ENCODE results near the gene SLAMF7. TPM values are rescaled to one million over a fixed set of nuclear protein-coding genes. Genes with fewer than 3 reads are reported as not detected.

Gene SLAMF7
- total and polyA plus RNA-seq, 2 of the 8 experiments (the other 6 are each of a cell fraction or from before 2014, with no cell fraction given), result not detected

GRCh38 chr1:160750608-160751007, 11.6 kb downstream of the SLAMF7 start (continued):
- no peak for TF ChIP-seq ATF2 (IDR thresholded peaks at IDR 0.05; ENCODE audit: low read length)
- TF ChIP-seq USF2 (IDR thresholded peaks at IDR 0.05; ENCODE audit: low read length), result no peak
- no peak for TF ChIP-seq BACH1 (IDR thresholded peaks at IDR 0.05; ENCODE audit: low read length)
- TF ChIP-seq SP4 (IDR thresholded peaks at IDR 0.05; ENCODE audit: low read length), result no peak
- no peak for TF ChIP-seq RAD21 (IDR thresholded peaks at IDR 0.05 in 1 of 2, conservative IDR thresholded peaks at IDR 0.05 in 1 of 2; ENCODE audit: low read depth in 2 of 2, low read length in 2 of 2)

Measured in H1 (cell line).